Mesendoderm (in vitro differentiated cells): ENCODE results near the gene TNIK.

Experiments
- DNase-seq: peaks from one replicate; pipeline ENCODE4 v3.0.0; 2013
- H2AK5ac ChIP-seq: 2 replicates; pipeline ENCODE4 v1.6.1; 2013; ENCODE audit warnings: low read length, inconsistent platforms
- H2BK120ac ChIP-seq: 2 replicates; pipeline ENCODE4 v1.6.1; 2013; ENCODE audit warnings: low read depth, mild to moderate bottlenecking, low read length, moderate library complexity, mixed read lengths
- H2BK15ac ChIP-seq: replicated peaks from 2 replicates; pipeline ENCODE4 v1.6.1; 2013; ENCODE audit warnings: low read depth, mild to moderate bottlenecking, moderate library complexity
- H2BK5ac ChIP-seq: 2 replicates; pipeline ENCODE4 v1.6.1; 2013; ENCODE audit warnings: low read length, inconsistent platforms
- H3K18ac ChIP-seq: 2 replicates; pipeline ENCODE4 v1.6.1; 2013; ENCODE audit warnings: mild to moderate bottlenecking, low read length, mixed read lengths
- H3K23ac ChIP-seq: one replicate; pipeline ENCODE4 v1.6.1; 2013; ENCODE audit warnings: low read length
- H3K27ac ChIP-seq: 2 replicates; pipeline ENCODE4 v1.5.1; 2013; ENCODE audit warnings: low read depth, mild to moderate bottlenecking, inconsistent platforms, low read length, moderate library complexity
- H3K27me3 ChIP-seq: 2 replicates; pipeline ENCODE4 v1.6.1; 2013; ENCODE audit warnings: low read length, control low read depth, mild to moderate bottlenecking, inconsistent platforms; ENCODE audit not compliant: insufficient read depth, poor library complexity
- H3K36me3 ChIP-seq: 2 replicates; pipeline ENCODE4 v1.6.1; 2013; ENCODE audit warnings: low read length, inconsistent platforms; ENCODE audit not compliant: control insufficient read depth, insufficient read depth
- H3K4ac ChIP-seq: one replicate; pipeline ENCODE4 v1.6.1; 2013; ENCODE audit warnings: low read depth, mild to moderate bottlenecking, low read length, moderate library complexity
- H3K4me1 ChIP-seq: 2 replicates; pipeline ENCODE4 v1.6.1; 2013; ENCODE audit warnings: low read depth, low read length, inconsistent platforms; ENCODE audit not compliant: control insufficient read depth
- H3K4me2 ChIP-seq: 2 replicates; pipeline ENCODE4 v1.6.1; 2013; ENCODE audit warnings: low read length
- H3K4me3 ChIP-seq: 2 replicates; pipeline ENCODE4 v1.5.1; 2013; ENCODE audit warnings: mild to moderate bottlenecking, low read length
- H3K56ac ChIP-seq: one replicate; pipeline ENCODE4 v1.6.1; 2013; ENCODE audit warnings: low read length
- H3K79me1 ChIP-seq: 2 replicates; pipeline ENCODE4 v1.6.1; 2013; ENCODE audit warnings: low read length, inconsistent platforms
- H3K79me2 ChIP-seq: 2 replicates; pipeline ENCODE4 v1.6.1; 2013; ENCODE audit warnings: mild to moderate bottlenecking, low read length; ENCODE audit not compliant: control insufficient read depth, insufficient read depth
- H3K9ac ChIP-seq: 2 replicates; pipeline ENCODE4 v1.6.1; 2013; ENCODE audit warnings: low read length, inconsistent platforms
- H4K5ac ChIP-seq: one replicate; pipeline ENCODE4 v1.6.1; 2013; ENCODE audit warnings: low read length
- H4K8ac ChIP-seq: one replicate; pipeline ENCODE4 v1.6.1; 2013; ENCODE audit warnings: low read depth, mild to moderate bottlenecking, control low read depth, low read length, moderate library complexity
- WGBS: extraction: QIAGEN DNeasy Blood & Tissue Kit; methylation state at CpG from one replicate; pipeline ENCODE4 v1.1.7; 2013; ENCODE audit warnings: low lambda C conversion rate, missing lambda C conversion rate; ENCODE audit not compliant: insufficient coverage; ENCODE audit errors: extremely low coverage; 5-methylcytosine and 5-hydroxymethylcytosine counted together

The TNIK gene

GRCh38 chr3:171159822-171160157 is 300.4 kb downstream of the TNIK start:
- Histone ChIP-seq H3K27me3 (no peaks in the 10 kb centered on the region), H3K23ac (no peak overlapping the region), H4K5ac (no peak overlapping the region), H2BK5ac (no peak overlapping the region), H3K79me1 (no peaks in the 10 kb centered on the region), H2BK120ac (no peak overlapping the region), H3K79me2 (no peaks in the 10 kb centered on the region), H3K56ac (no peak overlapping the region), H3K4me2 (no peak overlapping the region), H3K4ac (no peak overlapping the region), H3K36me3 (no peaks in the 10 kb centered on the region), H3K4me3 (no peak overlapping the region), H2AK5ac (no peak overlapping the region), H2BK15ac (no peak overlapping the region), H3K9ac (no peak overlapping the region), H3K27ac (no peak overlapping the region), H4K8ac (no peak overlapping the region), H3K4me1 (peaks cover 6% of the 10 kb centered on the region), H3K18ac (no peak overlapping the region)
- no CpG with 5 or more reads among the region's 6 CpGs for WGBS
- no peak for DNase-seq

DNA sequence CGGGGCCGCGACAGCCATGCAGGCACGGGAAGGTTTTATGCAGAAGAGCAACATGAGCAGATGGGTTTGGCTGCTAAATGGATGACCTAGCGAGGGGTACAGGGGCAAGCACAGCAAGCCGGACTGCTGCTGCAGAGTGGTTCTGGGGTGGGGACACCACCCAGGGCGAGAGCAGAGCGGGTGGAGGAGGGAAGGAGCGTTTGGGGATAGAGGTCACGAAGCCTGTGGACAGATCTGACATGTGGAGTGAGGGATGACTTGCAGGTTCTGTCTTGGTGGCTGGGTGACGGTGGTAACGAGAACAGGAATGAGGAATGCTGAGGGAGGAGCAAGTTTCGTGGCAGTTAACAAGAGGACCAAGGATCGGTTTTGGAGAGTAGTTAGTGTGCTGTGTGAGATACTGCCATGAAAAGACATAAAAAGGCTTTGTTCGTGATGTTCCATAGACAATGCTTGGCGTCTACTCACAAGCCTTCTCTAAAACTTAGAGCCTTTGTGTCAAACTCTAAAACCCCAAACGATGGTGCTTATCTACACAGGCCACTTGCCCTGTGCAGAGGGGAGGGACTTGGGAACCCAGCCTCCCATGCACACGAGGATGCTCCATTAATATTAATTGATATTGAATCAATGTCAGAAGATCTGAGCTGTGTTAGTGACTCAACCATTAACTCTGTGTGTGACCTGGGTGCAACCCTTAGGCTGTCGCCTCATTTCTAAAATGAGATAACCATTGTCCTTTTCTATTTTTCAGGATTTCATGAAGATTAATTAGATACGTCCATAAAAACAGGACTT is 301.0 kb downstream of the TNIK start:
- no peak overlapping the region for H3K9ac ChIP-seq
- no peak for DNase-seq
- H3K79me1 ChIP-seq = no peaks in the 10 kb centered on the region
- H3K36me3 ChIP-seq = no peaks in the 10 kb centered on the region
- WGBS = no CpG with 5 or more reads among the region's 20 CpGs
- no peak overlapping the region for H2AK5ac ChIP-seq
- H3K4me2 ChIP-seq = no peak overlapping the region
- H4K5ac ChIP-seq = no peak overlapping the region
- H3K23ac ChIP-seq = no peak overlapping the region
- no peak overlapping the region for H4K8ac ChIP-seq
- H3K4me1 ChIP-seq = peaks cover 6% of the 10 kb centered on the region
- no peak overlapping the region for H3K4me3 ChIP-seq
- H3K18ac ChIP-seq = no peak overlapping the region
- no peak overlapping the region for H2BK5ac ChIP-seq
- no peak overlapping the region for H2BK120ac ChIP-seq
- H2BK15ac ChIP-seq = no peak overlapping the region
- H3K27ac ChIP-seq = no peak overlapping the region
- H3K27me3 ChIP-seq = no peaks in the 10 kb centered on the region
- H3K79me2 ChIP-seq = no peaks in the 10 kb centered on the region
- no peak overlapping the region for H3K56ac ChIP-seq
- H3K4ac ChIP-seq = no peak overlapping the region

DNA sequence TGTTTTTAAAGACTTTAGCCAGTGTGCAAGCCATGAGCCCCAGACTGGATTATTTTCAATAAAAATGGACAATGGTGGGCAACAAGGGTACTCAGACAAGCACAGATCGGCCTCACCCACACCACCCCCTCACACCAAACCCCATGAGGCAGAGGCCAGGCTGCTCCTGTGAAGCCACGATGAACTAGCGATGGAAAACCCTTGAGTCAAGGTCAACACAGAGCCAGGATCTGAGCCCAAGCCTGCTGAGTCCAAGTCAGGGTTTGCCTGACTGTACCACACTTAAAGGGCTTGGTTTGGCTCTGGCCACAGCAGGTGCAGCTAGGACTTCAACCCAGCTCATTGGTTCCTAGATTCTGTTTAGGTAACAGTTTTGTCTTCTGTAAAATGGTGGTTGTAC is 302.2 kb downstream of the TNIK start:
- no peak overlapping the region for H3K56ac ChIP-seq
- no peaks in the 10 kb centered on the region for H3K79me2 ChIP-seq
- no peak overlapping the region for H3K18ac ChIP-seq
- H3K9ac ChIP-seq = no peak overlapping the region
- peaks cover 6% of the 10 kb centered on the region for H3K4me1 ChIP-seq
- no peak overlapping the region for H4K5ac ChIP-seq
- no CpG with 5 or more reads among the region's 3 CpGs for WGBS
- no peak overlapping the region for H3K27ac ChIP-seq
- H4K8ac ChIP-seq = no peak overlapping the region
- H3K4ac ChIP-seq = no peak overlapping the region
- no peak for DNase-seq
- no peak overlapping the region for H2BK15ac ChIP-seq
- no peak overlapping the region for H3K23ac ChIP-seq
- H2BK120ac ChIP-seq = no peak overlapping the region
- H3K36me3 ChIP-seq = no peaks in the 10 kb centered on the region
- no peaks in the 10 kb centered on the region for H3K79me1 ChIP-seq
- no peaks in the 10 kb centered on the region for H3K27me3 ChIP-seq
- no peak overlapping the region for H2AK5ac ChIP-seq
- no peak overlapping the region for H2BK5ac ChIP-seq
- H3K4me3 ChIP-seq = no peak overlapping the region
- H3K4me2 ChIP-seq = no peak overlapping the region

GRCh38 chr3:171157286-171157685 is 302.9 kb downstream of the TNIK start:
- no peak overlapping the region for H2AK5ac ChIP-seq
- H3K79me2 ChIP-seq = no peaks in the 10 kb centered on the region
- H3K56ac ChIP-seq = peak overlapping the region; percentile 66
- H3K79me1 ChIP-seq = no peaks in the 10 kb centered on the region
- no peak overlapping the region for H3K4me3 ChIP-seq
- no peak overlapping the region for H2BK15ac ChIP-seq
- no peak overlapping the region for H4K5ac ChIP-seq
- H2BK5ac ChIP-seq = no peak overlapping the region
- no peak overlapping the region for H2BK120ac ChIP-seq
- no peaks in the 10 kb centered on the region for H3K36me3 ChIP-seq
- no peak overlapping the region for H3K23ac ChIP-seq
- H3K4me1 ChIP-seq = peaks cover 6% of the 10 kb centered on the region
- no peaks in the 10 kb centered on the region for H3K27me3 ChIP-seq
- H3K4me2 ChIP-seq = no peak overlapping the region
- no peak overlapping the region for H3K4ac ChIP-seq
- H3K9ac ChIP-seq = no peak overlapping the region
- no peak overlapping the region for H3K18ac ChIP-seq
- H4K8ac ChIP-seq = no peak overlapping the region
- DNase-seq = peak; percentile 31
- WGBS = no CpG with 5 or more reads among the region's 14 CpGs
- peak overlapping the region; percentile 59 for H3K27ac ChIP-seq

GRCh38 chr3:171156401-171157010 is 303.7 kb downstream of the TNIK start:
- H3K56ac ChIP-seq = peak overlapping the region; percentile 46
- H4K5ac ChIP-seq = no peak overlapping the region
- no peaks in the 10 kb centered on the region for H3K27me3 ChIP-seq
- H4K8ac ChIP-seq = no peak overlapping the region
- WGBS = no CpG with 5 or more reads among the region's 6 CpGs
- H3K36me3 ChIP-seq = no peaks in the 10 kb centered on the region
- no peak overlapping the region for H3K23ac ChIP-seq
- no peak overlapping the region for H3K4me2 ChIP-seq
- peak overlapping the region; percentile 35 for H2BK5ac ChIP-seq
- H3K4ac ChIP-seq = no peak overlapping the region
- peak overlapping the region; percentile 77 for H3K27ac ChIP-seq
- H2BK15ac ChIP-seq = no peak overlapping the region
- H3K18ac ChIP-seq = no peak overlapping the region
- H2BK120ac ChIP-seq = no peak overlapping the region
- no peaks in the 10 kb centered on the region for H3K79me1 ChIP-seq
- H3K79me2 ChIP-seq = no peaks in the 10 kb centered on the region
- no peak overlapping the region for H3K4me3 ChIP-seq
- H2AK5ac ChIP-seq = no peak overlapping the region
- H3K4me1 ChIP-seq = peaks cover 6% of the 10 kb centered on the region
- DNase-seq = peak; percentile 93
- no peak overlapping the region for H3K9ac ChIP-seq
